ENCODE measurements around the gene HDAC4.

The HDAC4 gene

DNA sequence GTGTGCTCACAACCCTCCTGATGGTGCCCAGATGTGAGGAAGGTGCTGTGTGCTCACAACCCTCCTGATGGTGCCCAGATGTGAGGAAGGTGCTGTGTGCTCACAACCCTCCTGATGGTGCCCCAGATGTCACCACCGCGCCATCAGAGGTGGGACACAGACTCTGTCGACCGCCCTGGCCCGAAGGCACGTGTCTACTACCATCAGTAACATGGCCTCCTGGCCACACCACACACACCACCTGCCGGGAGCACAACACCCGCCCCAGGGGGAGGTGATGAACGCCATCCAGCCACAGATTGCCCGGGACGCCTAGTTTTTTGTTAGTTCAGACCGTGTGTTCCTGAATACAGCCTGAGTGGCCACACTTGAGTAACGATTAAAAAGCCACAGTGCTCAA lies 24.5 kb downstream of the HDAC4 start:
- Mint-ChIP-seq H3K27ac (no peak overlapping the region), H3K9me3 (no peaks in the 10 kb centered on the region), H3K4me1 (ENCODE audit: low read depth) (peaks cover 17% of the 10 kb centered on the region), H3K36me3 (ENCODE audit: low read depth) (no peaks in the 10 kb centered on the region), H3K4me3 (no peak overlapping the region), H3K27me3 (no peaks in the 10 kb centered on the region)

- peaks cover 9% of the 10 kb centered on the region for H3K4me1 Mint-ChIP-seq (ENCODE audit: low read depth)
- H3K4me3 Mint-ChIP-seq = no peak overlapping the region
- no peaks in the 10 kb centered on the region for H3K9me3 Mint-ChIP-seq
- no peak overlapping the region for H3K27ac Mint-ChIP-seq
- H3K27me3 Mint-ChIP-seq = no peaks in the 10 kb centered on the region
- no peaks in the 10 kb centered on the region for H3K36me3 Mint-ChIP-seq (ENCODE audit: low read depth)
These were observed 25.4 kb downstream of the HDAC4 start for GRCh38 chr2:239375278-239376061.

DNA sequence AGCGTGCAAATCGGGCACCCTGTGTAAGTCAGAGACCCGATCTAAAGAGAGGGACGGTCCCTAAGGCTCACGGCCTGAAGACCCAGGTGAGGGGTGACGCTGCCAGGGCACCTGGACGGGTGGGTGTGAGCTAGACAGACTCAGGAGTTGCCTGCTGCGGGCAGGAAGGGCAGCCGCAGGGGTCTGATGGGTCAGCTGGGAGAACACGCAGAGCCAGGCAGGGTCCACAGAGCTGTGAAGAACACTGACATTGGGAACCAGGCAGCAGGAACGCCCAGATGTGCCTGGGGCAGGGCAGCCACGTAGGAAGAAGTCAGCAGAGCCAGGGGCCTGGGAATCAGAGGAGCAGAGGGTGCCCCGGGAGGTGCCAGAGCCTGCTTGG lies 25.9 kb downstream of the HDAC4 start:
- H3K9me3 Mint-ChIP-seq = no peaks in the 10 kb centered on the region
- peaks cover under 1% of the 10 kb centered on the region for H3K36me3 Mint-ChIP-seq (ENCODE audit: low read depth)
- H3K4me1 Mint-ChIP-seq (ENCODE audit: low read depth) = peaks cover 4% of the 10 kb centered on the region
- H3K27me3 Mint-ChIP-seq = no peaks in the 10 kb centered on the region
- no peak overlapping the region for H3K27ac Mint-ChIP-seq
- no peak overlapping the region for H3K4me3 Mint-ChIP-seq

DNA sequence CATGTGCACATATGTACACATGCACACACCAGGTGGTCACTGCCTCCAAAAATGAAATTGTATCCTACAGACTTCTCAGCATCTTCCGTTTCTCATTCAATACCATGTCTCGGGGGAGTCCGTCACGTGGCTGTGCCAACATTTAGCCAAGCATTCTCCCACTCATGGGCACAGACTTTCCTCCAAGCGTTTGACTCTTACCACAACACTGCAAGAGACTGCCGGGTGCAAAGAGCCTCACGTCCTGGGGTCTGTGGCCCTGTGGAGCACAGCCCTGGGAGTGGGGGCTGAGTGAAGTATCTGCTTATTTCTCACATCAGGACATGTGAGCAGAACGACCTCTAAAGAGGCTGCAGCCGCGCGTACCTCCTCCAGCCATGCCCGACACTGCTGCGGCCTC lies 28.0 kb downstream of the HDAC4 start:
- Mint-ChIP-seq H3K4me3 (no peak overlapping the region), H3K9me3 (no peaks in the 10 kb centered on the region), H3K4me1 (ENCODE audit: low read depth) (no peaks in the 10 kb centered on the region), H3K27me3 (no peaks in the 10 kb centered on the region), H3K27ac (no peak overlapping the region), H3K36me3 (ENCODE audit: low read depth) (peaks cover 5% of the 10 kb centered on the region)

DNA sequence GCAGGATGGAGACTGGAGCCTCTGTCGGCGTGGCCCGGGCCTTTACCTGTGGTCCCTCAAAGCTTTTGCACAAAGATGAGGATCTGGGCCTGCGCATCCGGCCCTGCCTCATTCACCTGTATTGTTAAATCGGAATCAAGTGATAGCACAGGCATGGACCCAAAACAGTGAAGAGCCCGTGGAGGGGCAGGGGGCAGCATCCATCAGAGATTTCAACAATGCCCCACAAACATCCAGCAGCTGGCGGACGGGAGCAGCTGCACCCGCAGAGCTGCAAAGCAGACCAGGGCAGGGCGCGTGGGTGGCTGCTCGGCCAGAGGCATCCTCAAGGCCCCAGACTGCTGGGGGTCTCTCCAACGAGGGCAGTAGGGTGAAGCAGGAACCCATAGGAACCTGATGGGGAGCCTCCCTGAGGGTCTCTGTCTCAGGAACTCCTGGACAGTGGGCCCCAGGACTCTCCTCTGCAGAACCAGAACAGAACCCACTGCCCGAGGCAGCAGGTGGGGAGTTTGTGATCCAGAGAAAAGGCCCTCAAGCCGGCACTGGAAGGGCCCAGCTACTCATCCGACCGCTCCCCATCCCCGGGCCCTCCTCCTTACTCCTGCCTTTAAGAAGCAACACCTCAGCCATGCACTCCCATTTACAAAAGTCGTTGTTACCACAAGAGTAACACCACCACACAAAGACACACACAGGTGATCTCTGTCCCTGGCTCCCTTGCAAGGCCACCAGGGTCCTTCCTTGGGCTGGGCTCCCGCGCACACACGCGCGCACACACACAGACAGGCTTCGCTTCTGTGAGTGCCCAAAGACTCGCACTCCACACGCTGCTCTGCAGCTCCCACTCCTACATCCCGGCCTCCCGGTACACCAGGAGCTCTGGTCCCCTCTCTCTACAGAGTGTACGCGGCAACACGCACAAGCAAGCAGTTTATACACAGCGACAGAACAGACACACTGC lies 28.8 kb downstream of the HDAC4 start:
- H3K4me1 Mint-ChIP-seq (ENCODE audit: low read depth) = no peaks in the 10 kb centered on the region
- no peaks in the 10 kb centered on the region for H3K27me3 Mint-ChIP-seq
- H3K9me3 Mint-ChIP-seq = no peaks in the 10 kb centered on the region
- peaks cover 5% of the 10 kb centered on the region for H3K36me3 Mint-ChIP-seq (ENCODE audit: low read depth)
- no peak overlapping the region for H3K4me3 Mint-ChIP-seq
- no peak overlapping the region for H3K27ac Mint-ChIP-seq

GRCh38 chr2:239370876-239371725 lies 29.7 kb downstream of the HDAC4 start:
- Mint-ChIP-seq H3K4me1 (ENCODE audit: low read depth) (no peaks in the 10 kb centered on the region), H3K36me3 (ENCODE audit: low read depth) (peaks cover 5% of the 10 kb centered on the region), H3K4me3 (no peak overlapping the region), H3K9me3 (no peaks in the 10 kb centered on the region), H3K27ac (no peak overlapping the region), H3K27me3 (no peaks in the 10 kb centered on the region)

GRCh38 chr2:239370403-239370802 lies 30.4 kb downstream of the HDAC4 start:
- peak overlapping the region; percentile 94 for H3K27ac Mint-ChIP-seq
- no peaks in the 10 kb centered on the region for H3K27me3 Mint-ChIP-seq
- H3K4me3 Mint-ChIP-seq = peak overlapping the region; percentile 73
- no peaks in the 10 kb centered on the region for H3K4me1 Mint-ChIP-seq (ENCODE audit: low read depth)
- H3K9me3 Mint-ChIP-seq = no peaks in the 10 kb centered on the region
- H3K36me3 Mint-ChIP-seq (ENCODE audit: low read depth) = peaks cover 5% of the 10 kb centered on the region

- Mint-ChIP-seq H3K36me3 (ENCODE audit: low read depth) (peaks cover 5% of the 10 kb centered on the region), H3K9me3 (no peaks in the 10 kb centered on the region), H3K4me1 (ENCODE audit: low read depth) (peaks cover 2% of the 10 kb centered on the region), H3K27me3 (no peaks in the 10 kb centered on the region), H3K27ac (peak overlapping the region; percentile 94), H3K4me3 (peak overlapping the region; percentile 73)
These were observed 31.1 kb downstream of the HDAC4 start for GRCh38 chr2:239369631-239370161.

DNA sequence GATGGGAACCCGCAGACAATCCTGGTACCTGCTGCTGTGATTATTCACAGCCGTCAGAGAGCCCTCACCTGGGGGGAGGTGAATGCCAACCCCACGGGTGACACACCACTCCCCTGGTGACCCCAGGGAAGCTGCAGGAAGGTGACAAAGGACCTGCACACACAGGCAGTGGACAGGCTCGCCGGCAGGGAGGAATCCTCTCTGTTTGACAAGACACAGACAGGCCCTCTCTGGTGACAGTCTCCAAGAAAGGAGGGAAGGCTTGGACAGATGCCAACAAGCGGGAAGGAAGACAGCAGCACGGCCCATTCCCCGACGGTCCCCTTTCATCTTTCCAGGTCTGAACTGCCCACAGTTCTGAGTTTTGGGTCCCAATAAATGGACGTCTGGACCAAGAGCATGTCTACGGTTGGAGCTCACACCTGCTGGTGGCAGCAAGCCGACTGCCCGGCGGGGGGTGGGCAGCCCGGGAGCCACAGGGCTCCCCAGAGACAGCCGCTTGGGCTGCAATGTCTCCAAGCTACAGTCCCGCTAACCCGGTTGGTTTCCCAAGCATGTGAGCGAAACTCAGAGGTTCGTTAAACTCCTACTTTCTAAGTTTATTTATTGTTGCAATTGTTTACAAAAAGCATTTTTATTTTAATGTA lies 31.8 kb downstream of the HDAC4 start:
- peaks cover 5% of the 10 kb centered on the region for H3K36me3 Mint-ChIP-seq (ENCODE audit: low read depth)
- H3K4me3 Mint-ChIP-seq = no peak overlapping the region
- H3K9me3 Mint-ChIP-seq = no peaks in the 10 kb centered on the region
- H3K4me1 Mint-ChIP-seq (ENCODE audit: low read depth) = peaks cover 8% of the 10 kb centered on the region
- H3K27me3 Mint-ChIP-seq = no peaks in the 10 kb centered on the region
- H3K27ac Mint-ChIP-seq = no peak overlapping the region

- no peaks in the 10 kb centered on the region for H3K27me3 Mint-ChIP-seq
- no peaks in the 10 kb centered on the region for H3K9me3 Mint-ChIP-seq
- peaks cover 5% of the 10 kb centered on the region for H3K36me3 Mint-ChIP-seq (ENCODE audit: low read depth)
- H3K4me1 Mint-ChIP-seq (ENCODE audit: low read depth) = peaks cover 15% of the 10 kb centered on the region
- H3K27ac Mint-ChIP-seq = no peak overlapping the region
- H3K4me3 Mint-ChIP-seq = no peak overlapping the region
These were observed 32.5 kb downstream of the HDAC4 start for GRCh38 chr2:239368321-239368720.

- H3K27me3 Mint-ChIP-seq = no peaks in the 10 kb centered on the region
- H3K4me3 Mint-ChIP-seq = no peak overlapping the region
- peaks cover 5% of the 10 kb centered on the region for H3K36me3 Mint-ChIP-seq (ENCODE audit: low read depth)
- peaks cover 19% of the 10 kb centered on the region for H3K4me1 Mint-ChIP-seq (ENCODE audit: low read depth)
- no peak overlapping the region for H3K27ac Mint-ChIP-seq
- H3K9me3 Mint-ChIP-seq = no peaks in the 10 kb centered on the region
These were observed 34.1 kb downstream of the HDAC4 start for GRCh38 chr2:239366740-239367139.

DNA sequence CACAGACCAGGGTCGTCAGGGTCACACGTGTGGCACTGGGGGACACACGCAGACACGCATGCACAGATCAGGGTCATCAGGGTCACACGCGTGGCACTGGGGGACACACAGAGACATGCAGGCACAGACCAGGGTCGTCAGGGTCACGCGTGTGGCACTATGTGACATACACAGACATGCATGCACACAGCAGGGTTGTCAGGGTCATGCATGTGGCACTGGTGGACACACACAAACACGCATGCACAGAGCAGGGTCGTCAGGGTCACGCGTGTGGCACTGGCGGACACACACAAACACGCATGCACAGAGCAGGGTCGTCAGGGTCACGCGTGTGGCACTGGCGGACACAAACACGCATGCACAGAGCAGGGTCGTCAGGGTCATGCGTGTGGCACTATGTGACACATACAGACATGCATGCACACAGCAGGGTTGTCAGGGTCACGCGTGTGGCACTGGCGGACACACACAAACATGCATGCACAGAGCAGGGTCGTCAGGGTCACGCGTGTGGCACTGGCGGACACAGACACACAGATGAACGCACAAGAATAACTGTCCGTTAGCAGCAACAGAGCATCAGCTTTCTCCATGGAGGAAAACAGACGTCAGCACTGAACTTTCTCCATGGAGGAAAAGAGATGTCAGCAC lies 34.9 kb downstream of the HDAC4 start:
- peaks cover 19% of the 10 kb centered on the region for H3K4me1 Mint-ChIP-seq (ENCODE audit: low read depth)
- no peak overlapping the region for H3K4me3 Mint-ChIP-seq
- no peak overlapping the region for H3K27ac Mint-ChIP-seq
- no peaks in the 10 kb centered on the region for H3K27me3 Mint-ChIP-seq
- peaks cover 5% of the 10 kb centered on the region for H3K36me3 Mint-ChIP-seq (ENCODE audit: low read depth)
- H3K9me3 Mint-ChIP-seq = no peaks in the 10 kb centered on the region

DNA sequence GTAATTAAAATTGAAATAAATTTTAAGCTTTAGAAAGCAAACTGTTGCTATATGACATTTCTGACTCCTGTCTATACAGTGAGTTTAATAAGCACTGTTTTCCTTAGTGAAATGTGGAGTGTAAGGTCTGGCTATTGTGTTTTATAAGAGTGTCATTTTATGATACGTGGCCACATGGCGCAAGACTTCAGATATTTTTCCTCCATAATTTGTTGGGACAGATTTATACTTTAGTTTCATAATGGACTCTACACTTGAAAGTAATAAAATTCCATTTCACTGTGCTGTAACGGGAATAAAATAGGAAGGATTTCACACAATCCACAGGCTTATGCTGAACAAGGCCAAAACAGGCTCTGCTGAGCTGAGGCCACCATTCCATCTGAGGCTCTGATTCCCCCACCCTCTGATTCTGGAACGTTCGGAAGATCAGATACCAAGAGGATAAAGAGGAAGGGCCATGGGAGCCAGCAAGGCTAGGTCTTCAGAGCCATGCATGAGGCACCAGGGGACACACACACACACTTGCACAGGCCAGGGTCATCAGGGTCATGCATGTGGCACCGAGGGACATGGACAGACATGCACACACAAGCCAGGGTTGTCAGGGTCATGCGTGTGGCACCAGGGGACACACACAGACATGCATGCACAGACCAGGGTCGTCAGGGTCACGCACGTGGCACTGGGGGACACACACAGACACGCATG lies 35.6 kb downstream of the HDAC4 start:
- peaks cover 19% of the 10 kb centered on the region for H3K4me1 Mint-ChIP-seq (ENCODE audit: low read depth)
- no peaks in the 10 kb centered on the region for H3K27me3 Mint-ChIP-seq
- no peaks in the 10 kb centered on the region for H3K9me3 Mint-ChIP-seq
- peaks cover 5% of the 10 kb centered on the region for H3K36me3 Mint-ChIP-seq (ENCODE audit: low read depth)
- H3K4me3 Mint-ChIP-seq = no peak overlapping the region
- no peak overlapping the region for H3K27ac Mint-ChIP-seq

All from stimulated activated naive CD8-positive, alpha-beta T cell treated with anti-CD3 and anti-CD28 coated beads, Interleukin-15, Interleukin-2, amounts not matched to agents 100 ng/mL and 50 ng/mL, for 24 hours (primary cell).